T-helper 2 cell treated with Interferon-gamma antibody and Interleukin-4, amounts not matched to agents 100 ng/mL and 5 ng/mL, for 36 hours (primary cell): ENCODE measurements around the gene ZNF473. TPM values are rescaled to one million over a fixed set of nuclear protein-coding genes. Genes with fewer than 3 reads are reported as not detected.

Experiments
- intact Hi-C: fragments of 100-400 bp; cut with micrococcal nuclease; formaldehyde crosslinking; loops from one replicate; pipeline ENCODE4 v1.15.1; 2023
- total RNA-seq: library from RNA; stranded (reverse); gene quantifications from 2 replicates; pipeline ENCODE4 v1.2.3, GENCODE V29; 2022

Gene ZNF473
- total RNA-seq, 1 donor from 2014 or later, result 11.0 TPM

- intact Hi-C loops, result no loop called here
Observed at GRCh38 chr19:50003254-50003788, 22.5 kb upstream of the ZNF473 start.

GRCh38 chr19:50003810-50004419, 21.9 kb upstream of the ZNF473 start:
- intact Hi-C loops, result no loop called here

GRCh38 chr19:50005428-50005827, 20.4 kb upstream of the ZNF473 start:
- intact Hi-C loops, result no loop called here

GRCh38 chr19:50007170-50007569, 18.6 kb upstream of the ZNF473 start:
- intact Hi-C loops, result no loop called here

- intact Hi-C loops, result no loop called here
Observed at GRCh38 chr19:50007947-50008346, 17.9 kb upstream of the ZNF473 start.

- intact Hi-C loops, result no loop called here
Observed at GRCh38 chr19:50008532-50008931, 17.3 kb upstream of the ZNF473 start.

GRCh38 chr19:50016225-50016807, 9.5 kb upstream of the ZNF473 start:
- intact Hi-C loops, result no loop called here

GRCh38 chr19:50020481-50020880, 5.3 kb upstream of the ZNF473 start:
- intact Hi-C loops, result loop anchor here (10.0 kb wide), 1 partner anchor 704 kb away; the partner anchor contains the start of gene CLEC11A

GRCh38 chr19:50022823-50023222, 3.0 kb upstream of the ZNF473 start:
- intact Hi-C loops, result loop anchor here (10.0 kb wide), 1 partner anchor 702 kb away; the partner anchor contains the start of gene CLEC11A

- intact Hi-C loops, result loop anchor here (1.0 to 10.0 kb wide), 2 partner anchors 95 to 700 kb away; partner anchors contain the start of genes ATF5, CLEC11A and NUP62
Observed at GRCh38 chr19:50024719-50025021, 1.1 kb upstream of the ZNF473 start.

GRCh38 chr19:50025022-50025793, 597 bp upstream of the ZNF473 start, which contains the start of gene VRK3:
TSS of gene VRK3 (minus strand) at chr19:50025372. CDS start at chr19:50016162, 9,210 bp downstream.
- intact Hi-C loops, result loop anchor here (1.0 to 10.0 kb wide), 2 partner anchors 96 to 700 kb away; partner anchors contain the start of genes ATF5, CLEC11A and NUP62

- intact Hi-C loops, result loop anchor here (10.0 kb wide), 1 partner anchor 698 kb away; the partner anchor contains the start of gene CLEC11A
Observed at GRCh38 chr19:50026550-50026906, 723 bp downstream of the ZNF473 start.

- intact Hi-C loops, result no loop called here
Observed at GRCh38 chr19:50030225-50030624, 4.4 kb downstream of the ZNF473 start.

- intact Hi-C loops, result no loop called here
Observed at GRCh38 chr19:50030937-50031336, 5.1 kb downstream of the ZNF473 start.

GRCh38 chr19:50036908-50037307, 11.1 kb downstream of the ZNF473 start:
- intact Hi-C loops, result no loop called here

- intact Hi-C loops, result no loop called here
Observed at GRCh38 chr19:50039968-50040367, 14.2 kb downstream of the ZNF473 start.

GRCh38 chr19:50040967-50041366, 15.2 kb downstream of the ZNF473 start:
- intact Hi-C loops, result no loop called here

- intact Hi-C loops, result no loop called here
Observed at GRCh38 chr19:50042363-50043024, 16.7 kb downstream of the ZNF473 start.

- intact Hi-C loops, result no loop called here
Observed at GRCh38 chr19:50043967-50044366, 18.2 kb downstream of the ZNF473 start.

GRCh38 chr19:50044922-50045321, 19.1 kb downstream of the ZNF473 start:
- intact Hi-C loops, result no loop called here
